CD4-positive, alpha-beta memory T cell (primary cell): ENCODE results near the gene ME1. TPM values are rescaled to one million over a fixed set of nuclear protein-coding genes. Genes with fewer than 3 reads are reported as not detected.
"Not testable (repeated sequence)": the region's sequence is repeated elsewhere in the genome, so short reads cannot be mapped to it uniquely, and the experiment has no call there.

Source experiments
- CTCF ChIA-PET: fragments of 350-600 bp; sonication (Branson Sonifier 250); formaldehyde crosslinking; loops from one replicate; lab custom pipeline; 2021; ENCODE audit warnings: inconsistent platforms; ENCODE audit not compliant: partially characterized antibody; lab: Charles Lee
- POLR2A ChIA-PET: fragments of 350-600 bp; sonication (Branson Sonifier 250); formaldehyde crosslinking; loops from one replicate; lab custom pipeline; 2021; ENCODE audit not compliant: partially characterized antibody; lab: Charles Lee
- DNase-seq, 5 donors: peaks; one replicate each; pipeline versions ENCODE4 v3.0.0 to v3.0.0-alpha.2; 2020 to 2022; ENCODE audit warnings: mixed read lengths in 1 of 5
- H3K27ac ChIP-seq: one replicate; pipeline ENCODE4 v1.7.0; 2013; ENCODE audit warnings: low read depth, low read length
- H3K27me3 ChIP-seq: 2 replicates; pipeline ENCODE4 v1.7.0; 2013; ENCODE audit warnings: mild to moderate bottlenecking, low read length, moderate library complexity; ENCODE audit not compliant: insufficient read depth
- H3K36me3 ChIP-seq: 2 replicates; pipeline ENCODE4 v1.7.0; 2013; ENCODE audit warnings: mild to moderate bottlenecking, low read length, moderate library complexity; ENCODE audit not compliant: insufficient read depth
- H3K4me1 ChIP-seq: 2 replicates; pipeline ENCODE4 v1.7.0; 2013; ENCODE audit warnings: mild to moderate bottlenecking, low read length, moderate library complexity; ENCODE audit not compliant: insufficient read depth
- H3K4me3 ChIP-seq, 2 donors: one replicate each; pipeline ENCODE4 v1.7.0; 2013; ENCODE audit warnings: low read length in 2 of 2, mild to moderate bottlenecking in 1 of 2
- H3K9me3 ChIP-seq, 2 donors: one replicate each; pipeline ENCODE4 v1.7.0; 2013; ENCODE audit warnings: low read length in 2 of 2, control low read depth in 1 of 2; ENCODE audit not compliant: control insufficient read depth in 1 of 2
- H3K27ac Mint-ChIP-seq, 7 donors: one replicate each; pipeline ENCODE4 v1.8.0; 2020 to 2021; ENCODE audit warnings: mixed read lengths in 7 of 7, mild to moderate bottlenecking in 6 of 7, inconsistent platforms in 3 of 7, moderate library complexity in 3 of 7
- H3K27me3 Mint-ChIP-seq, 2 donors: one replicate each; pipeline ENCODE4 v1.8.0; 2020 to 2021; ENCODE audit warnings: mixed read lengths in 2 of 2
- H3K36me3 Mint-ChIP-seq, 2 donors: one replicate each; pipeline ENCODE4 v1.8.0; 2020 to 2021; ENCODE audit warnings: mixed read lengths in 2 of 2, inconsistent platforms in 1 of 2, mild to moderate bottlenecking in 1 of 2
- H3K4me1 Mint-ChIP-seq, 4 donors: one replicate each; pipeline ENCODE4 v1.8.0; 2020 to 2021; ENCODE audit warnings: mixed read lengths in 4 of 4, mild to moderate bottlenecking in 1 of 4
- H3K4me3 Mint-ChIP-seq, 8 donors: one replicate each; pipeline ENCODE4 v1.8.0; 2020 to 2021; ENCODE audit warnings: mixed read lengths in 8 of 8, mild to moderate bottlenecking in 7 of 8, moderate library complexity in 6 of 8, inconsistent platforms in 3 of 8
- H3K9me3 Mint-ChIP-seq, 8 donors: one replicate each; pipeline ENCODE4 v1.8.0; 2020 to 2021; ENCODE audit warnings: mixed read lengths in 8 of 8, mild to moderate bottlenecking in 5 of 8, inconsistent platforms in 3 of 8, moderate library complexity in 1 of 8
- intact Hi-C: fragments of 100-400 bp; cut with micrococcal nuclease; formaldehyde crosslinking; loops from one replicate; pipeline ENCODE4 v1.15.1; 2023
- polyA plus RNA-seq, 2 donors: library from polyadenylated mRNA; unstranded; fragments of 300-500 nt; fragmentation: Illumina TruSeq; gene quantifications; one replicate each; pipeline ENCODE4 v1.2.3, GENCODE V29; 2021
- total RNA-seq, 2 experiments: library from RNA; stranded (reverse); gene quantifications; one replicate each; pipeline ENCODE4 v1.2.3, GENCODE V29; 2021

Gene ME1
- total and polyA plus RNA-seq, 4 experiments from 2014 or later = 0.08 to 0.67 (median 0.36) TPM

DNA sequence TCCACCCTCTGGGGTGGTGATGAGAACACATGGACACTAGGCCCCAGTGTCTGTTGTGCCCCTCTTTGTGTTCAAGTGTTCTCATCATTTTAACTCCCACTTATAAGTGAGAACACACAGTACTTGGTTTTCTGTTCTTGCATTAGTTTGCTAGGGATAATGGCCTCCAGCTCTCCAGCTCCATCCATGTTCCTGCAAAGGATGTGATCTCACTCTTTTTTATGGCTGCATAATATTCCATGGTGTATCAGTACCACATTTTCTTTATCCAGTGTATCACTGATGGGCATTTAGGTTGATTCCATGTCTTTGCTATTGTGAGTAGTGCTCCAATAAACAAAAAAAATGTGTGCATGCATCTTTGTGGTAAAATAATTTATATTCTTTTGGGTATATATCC is 170.3 kb downstream of the ME1 start:
- Mint-ChIP-seq H3K4me3 (no peak overlapping the region), H3K36me3 (no peaks in the 10 kb centered on the region), H3K9me3 (peaks cover 0 to 10% (median 0%) of the 10 kb centered on the region in 8 donors), H3K27me3 (peaks cover 2% of the 10 kb centered on the region in 2 donors), H3K27ac (no peak overlapping the region), H3K4me1 (no peaks in the 10 kb centered on the region)
- Histone ChIP-seq H3K9me3 (no peaks in the 10 kb centered on the region), H3K4me1 (no peaks in the 10 kb centered on the region), H3K27me3 (no peaks in the 10 kb centered on the region), H3K27ac (no peak overlapping the region), H3K4me3 (no peak overlapping the region), H3K36me3 (no peaks in the 10 kb centered on the region)
- POLR2A ChIA-PET = no interaction called here
- CTCF ChIA-PET = no interaction called here
- no peak for DNase-seq
- intact Hi-C loops = no loop called here

DNA sequence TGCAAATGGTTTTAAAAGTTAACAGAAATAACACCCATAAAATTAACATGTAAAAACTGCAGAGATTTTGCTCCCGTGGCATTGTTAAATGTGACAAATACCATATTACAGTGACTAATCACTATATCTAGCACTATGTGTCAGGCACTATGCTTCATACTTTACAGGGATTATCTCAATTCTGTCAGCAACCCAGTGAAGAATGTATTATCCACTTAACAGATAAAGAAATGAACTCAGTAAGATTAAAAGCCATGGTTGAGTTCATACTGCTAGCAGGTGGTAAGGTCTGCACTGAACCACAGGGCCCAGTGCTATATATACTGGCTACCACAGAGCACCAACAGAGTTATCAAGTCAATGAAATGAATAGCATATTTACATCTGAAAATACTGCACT is 172.3 kb downstream of the ME1 start:
- POLR2A ChIA-PET = no interaction called here
- CTCF ChIA-PET = no interaction called here
- peaks cover 2% of the 10 kb centered on the region in 2 donors for H3K27me3 Mint-ChIP-seq
- peaks cover 0 to 10% (median 0%) of the 10 kb centered on the region in 8 donors for H3K9me3 Mint-ChIP-seq
- Histone ChIP-seq H3K36me3 (no peaks in the 10 kb centered on the region), H3K27me3 (no peaks in the 10 kb centered on the region), H3K4me1 (no peaks in the 10 kb centered on the region), H3K27ac (no peak overlapping the region), H3K9me3 (no peaks in the 10 kb centered on the region), H3K4me3 (no peak overlapping the region)
- DNase-seq = no peak
- intact Hi-C loops = no loop called here
- H3K4me1 Mint-ChIP-seq = no peaks in the 10 kb centered on the region
- H3K36me3 Mint-ChIP-seq = no peaks in the 10 kb centered on the region
- H3K27ac Mint-ChIP-seq = no peak overlapping the region
- H3K4me3 Mint-ChIP-seq = no peak overlapping the region

DNA sequence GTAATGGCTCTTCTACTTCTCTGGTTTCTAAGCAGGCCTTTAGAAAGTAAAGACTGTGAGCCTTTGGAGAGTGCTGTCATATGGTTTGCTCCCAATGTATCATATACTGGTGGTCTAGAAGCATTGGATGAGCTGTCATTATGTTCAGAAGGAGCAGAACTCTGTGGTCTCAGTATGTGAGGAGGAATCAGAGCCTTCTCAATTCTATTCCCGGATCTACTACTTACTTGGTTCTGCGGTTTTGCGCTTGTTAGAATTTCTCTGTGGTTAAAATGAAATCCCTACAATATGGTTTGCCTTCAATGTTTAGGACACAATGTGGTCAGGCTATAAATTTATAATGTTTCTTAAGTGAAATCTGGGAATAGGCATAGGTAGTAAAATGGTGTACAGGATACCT is 173.1 kb downstream of the ME1 start:
- Histone ChIP-seq H3K27me3 (no peaks in the 10 kb centered on the region), H3K4me3 (no peak overlapping the region), H3K4me1 (no peaks in the 10 kb centered on the region), H3K27ac (no peak overlapping the region), H3K9me3 (no peaks in the 10 kb centered on the region), H3K36me3 (no peaks in the 10 kb centered on the region)
- ChIA-PET POLR2A (no interaction called here), CTCF (no interaction called here)
- DNase-seq = no peak
- Mint-ChIP-seq H3K27me3 (peaks cover 2% of the 10 kb centered on the region in 2 donors), H3K4me3 (no peak overlapping the region), H3K27ac (no peak overlapping the region), H3K4me1 (no peaks in the 10 kb centered on the region), H3K9me3 (peaks cover 0 to 10% (median 0%) of the 10 kb centered on the region in 8 donors), H3K36me3 (no peaks in the 10 kb centered on the region)
- intact Hi-C loops = no loop called here

DNA sequence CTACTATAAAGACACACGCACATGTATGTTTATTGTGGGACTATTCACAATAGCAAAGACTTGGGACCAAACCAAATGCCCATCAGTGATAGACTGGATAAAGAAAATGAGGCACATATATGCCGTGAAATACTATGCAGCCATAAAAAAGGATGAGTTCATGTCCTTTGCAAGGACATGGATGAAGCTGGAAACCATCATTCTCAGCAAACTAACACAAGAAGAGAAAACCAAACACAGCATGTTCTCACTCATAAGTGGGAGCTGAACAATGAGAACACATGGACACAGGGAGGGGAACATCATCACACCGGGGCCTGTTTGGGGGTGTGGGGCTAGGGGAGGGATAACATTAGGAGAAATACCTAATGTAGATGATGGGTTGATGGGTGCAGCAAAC is 174.1 kb downstream of the ME1 start:
- H3K4me1 Mint-ChIP-seq, H3K27me3 Mint-ChIP-seq, H3K27ac ChIP-seq, H3K4me1 ChIP-seq, POLR2A ChIA-PET, DNase-seq, H3K4me3 Mint-ChIP-seq, H3K36me3 ChIP-seq, H3K9me3 ChIP-seq, CTCF ChIA-PET, H3K27me3 ChIP-seq, H3K9me3 Mint-ChIP-seq, H3K36me3 Mint-ChIP-seq, H3K4me3 ChIP-seq, intact Hi-C loops: not testable (repeated sequence)
- peak overlapping the region in 1 of 7 donors; percentile 33 for H3K27ac Mint-ChIP-seq

DNA sequence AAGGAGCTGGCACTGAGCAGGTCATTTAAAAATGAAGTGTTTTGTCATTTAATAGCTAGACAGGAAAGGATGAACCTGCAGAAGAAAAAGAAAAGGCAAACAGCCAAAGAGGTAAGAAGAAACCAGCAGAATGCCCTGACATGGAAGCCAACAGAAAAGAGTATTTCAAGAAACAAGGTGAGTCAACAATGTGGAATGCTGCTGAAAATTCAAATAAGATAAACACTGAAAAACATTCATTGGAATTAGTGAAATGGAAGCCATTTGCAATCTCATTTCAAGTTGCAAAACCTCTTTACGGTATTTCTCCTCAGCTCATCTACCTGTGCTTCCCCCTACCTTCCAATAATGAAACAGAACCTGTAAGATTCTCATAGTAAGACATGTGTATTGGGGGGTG is 178.1 kb downstream of the ME1 start:
- Histone ChIP-seq H3K36me3 (no peaks in the 10 kb centered on the region), H3K27me3 (no peaks in the 10 kb centered on the region), H3K9me3 (no peaks in the 10 kb centered on the region), H3K27ac (no peak overlapping the region), H3K4me3 (no peak overlapping the region), H3K4me1 (no peaks in the 10 kb centered on the region)
- peaks cover 3 to 6% of the 10 kb centered on the region in 2 donors for H3K27me3 Mint-ChIP-seq
- ChIA-PET POLR2A (no interaction called here), CTCF (interaction anchor here (1.2 to 1.4 kb wide), 2 partner anchors 11 kb away, joined by 3 to 4 read pairs; no protein-coding TSS in a partner anchor)
- no peaks in the 10 kb centered on the region for H3K4me1 Mint-ChIP-seq
- H3K9me3 Mint-ChIP-seq = peaks cover 0 to 5% (median 0%) of the 10 kb centered on the region in 8 donors
- DNase-seq = no peak
- no peak overlapping the region for H3K4me3 Mint-ChIP-seq
- H3K27ac Mint-ChIP-seq = no peak overlapping the region
- intact Hi-C loops = no loop called here
- H3K36me3 Mint-ChIP-seq = no peaks in the 10 kb centered on the region

DNA sequence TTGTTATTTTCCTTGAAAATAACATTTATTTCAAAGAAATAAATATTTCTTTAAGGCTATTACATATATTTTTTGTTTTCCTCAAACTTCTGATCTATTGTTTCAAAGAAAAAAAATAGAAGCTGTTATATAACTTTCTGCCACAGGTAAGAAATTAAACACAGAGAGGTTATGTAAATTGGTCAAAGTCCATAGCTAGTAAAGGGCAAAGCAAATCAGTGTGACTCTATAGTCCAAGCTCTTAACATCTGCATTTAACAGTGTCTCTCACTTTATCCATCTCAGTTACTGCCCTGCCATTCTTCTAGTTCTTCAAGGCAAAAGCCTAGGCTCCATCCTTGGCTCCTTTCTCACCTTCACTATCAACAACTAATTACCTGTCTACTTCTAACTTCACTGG is 180.6 kb downstream of the ME1 start:
- no peak for DNase-seq
- Histone ChIP-seq H3K27ac (no peak overlapping the region), H3K4me3 (no peak overlapping the region), H3K4me1 (no peaks in the 10 kb centered on the region), H3K9me3 (no peaks in the 10 kb centered on the region), H3K27me3 (peaks cover 3% of the 10 kb centered on the region), H3K36me3 (no peaks in the 10 kb centered on the region)
- H3K27me3 Mint-ChIP-seq = peaks cover 3 to 6% of the 10 kb centered on the region in 2 donors
- no peak overlapping the region for H3K27ac Mint-ChIP-seq
- intact Hi-C loops = no loop called here
- no peak overlapping the region for H3K4me3 Mint-ChIP-seq
- H3K36me3 Mint-ChIP-seq = no peaks in the 10 kb centered on the region
- CTCF ChIA-PET = interaction anchor here (1.5 kb wide), 1 partner anchor 35 kb away, joined by 3 read pairs; no protein-coding TSS in a partner anchor
- H3K9me3 Mint-ChIP-seq = no peaks in the 10 kb centered on the region
- no peaks in the 10 kb centered on the region for H3K4me1 Mint-ChIP-seq
- POLR2A ChIA-PET = no interaction called here

DNA sequence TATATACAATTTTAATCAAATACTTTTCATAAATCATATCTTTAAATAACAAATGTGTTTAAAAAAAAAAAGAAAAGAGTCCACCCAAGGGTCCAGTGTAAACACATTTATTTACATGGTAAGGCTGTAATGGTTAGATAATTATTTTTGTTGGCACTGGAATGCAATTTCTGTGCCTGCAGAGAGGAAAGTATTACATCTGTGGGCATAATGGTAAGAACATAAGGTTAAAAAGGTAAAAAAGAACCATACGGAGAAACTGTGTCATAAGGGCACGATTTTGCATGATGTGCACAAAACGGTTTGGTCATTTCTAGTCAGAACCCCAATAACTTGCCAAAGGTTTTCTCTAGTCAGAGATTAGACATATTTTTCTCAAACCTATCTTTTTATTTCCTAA is 183.4 kb downstream of the ME1 start:
- no peak overlapping the region for H3K27ac Mint-ChIP-seq
- no peaks in the 10 kb centered on the region for H3K9me3 Mint-ChIP-seq
- H3K36me3 ChIP-seq = no peaks in the 10 kb centered on the region
- no peak overlapping the region for H3K4me3 Mint-ChIP-seq
- no peaks in the 10 kb centered on the region for H3K4me1 ChIP-seq
- ChIA-PET CTCF (no interaction called here), POLR2A (no interaction called here)
- peaks cover 3% of the 10 kb centered on the region for H3K27me3 ChIP-seq
- DNase-seq = no peak
- intact Hi-C loops = no loop called here
- no peak overlapping the region for H3K27ac ChIP-seq
- peaks cover 6 to 7% of the 10 kb centered on the region in 2 donors for H3K27me3 Mint-ChIP-seq
- no peaks in the 10 kb centered on the region for H3K4me1 Mint-ChIP-seq
- H3K9me3 ChIP-seq = no peaks in the 10 kb centered on the region
- no peak overlapping the region for H3K4me3 ChIP-seq
- H3K36me3 Mint-ChIP-seq = no peaks in the 10 kb centered on the region

DNA sequence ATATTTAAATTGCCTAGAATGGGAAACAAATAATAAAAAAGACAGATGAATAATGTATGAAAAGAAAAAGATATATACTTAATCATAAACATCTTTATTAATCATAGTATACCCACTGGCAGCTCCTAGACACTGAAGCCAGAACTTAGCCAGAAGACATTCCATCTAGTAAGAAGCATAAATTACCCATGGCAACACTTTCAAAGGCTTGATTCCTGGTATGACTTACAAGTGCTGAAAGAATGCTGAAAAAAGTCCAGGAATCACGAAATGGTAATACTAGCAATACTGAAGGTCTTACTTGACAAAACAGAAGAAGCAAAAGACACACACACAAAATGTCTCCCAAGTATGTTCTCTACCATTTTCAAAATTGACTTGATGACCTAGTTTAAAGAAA is 199.7 kb downstream of the ME1 start:
- Histone ChIP-seq H3K4me1 (no peaks in the 10 kb centered on the region), H3K27ac (no peak overlapping the region), H3K9me3 (no peaks in the 10 kb centered on the region), H3K27me3 (no peaks in the 10 kb centered on the region), H3K4me3 (no peak overlapping the region), H3K36me3 (no peaks in the 10 kb centered on the region)
- Mint-ChIP-seq H3K27ac (no peak overlapping the region), H3K36me3 (no peaks in the 10 kb centered on the region), H3K9me3 (no peaks in the 10 kb centered on the region), H3K27me3 (peaks cover 9 to 11% of the 10 kb centered on the region in 2 donors), H3K4me3 (no peak overlapping the region), H3K4me1 (no peaks in the 10 kb centered on the region)
- ChIA-PET POLR2A (no interaction called here), CTCF (interaction anchor here (1.2 to 1.5 kb wide), 2 partner anchors 9 to 12 kb away, joined by 6 to 9 read pairs; no protein-coding TSS in a partner anchor)
- intact Hi-C loops = no loop called here
- no peak for DNase-seq
